ENCODE measurements around the gene CDKN1A.
"Not testable (repeated sequence)": the region's sequence is repeated elsewhere in the genome, so short reads cannot be mapped to it uniquely, and the experiment has no call there.

The CDKN1A gene

GRCh38 chr6:36703081-36703606, 24.6 kb downstream of the CDKN1A start:
- DNase-seq (ENCODE audit: insufficient read length, low spot score) = no peak
- no peak for TF ChIP-seq POLR2A (IDR thresholded peaks at IDR 0.05; ENCODE audit: low read depth, low read length)
- no peak for FAIRE-seq

- FAIRE-seq = no peak
- TF ChIP-seq POLR2A (IDR thresholded peaks at IDR 0.05; ENCODE audit: low read depth, low read length) = no peak
- DNase-seq (ENCODE audit: insufficient read length, low spot score) = no peak
Observed at GRCh38 chr6:36703982-36704381, 25.5 kb downstream of the CDKN1A start.

GRCh38 chr6:36704961-36705577, 26.6 kb downstream of the CDKN1A start:
- FAIRE-seq; DNase-seq (ENCODE audit: insufficient read length, low spot score): not testable (repeated sequence)

- TF ChIP-seq POLR2A (IDR thresholded peaks at IDR 0.05; ENCODE audit: low read depth, low read length) = no peak
- FAIRE-seq = no peak
- no peak for DNase-seq (ENCODE audit: insufficient read length, low spot score)
Observed at GRCh38 chr6:36706339-36706738, 27.8 kb downstream of the CDKN1A start.

- no peak for TF ChIP-seq POLR2A (IDR thresholded peaks at IDR 0.05; ENCODE audit: low read depth, low read length)
- DNase-seq (ENCODE audit: insufficient read length, low spot score) (no peak), FAIRE-seq (no peak)
Observed at GRCh38 chr6:36712816-36713215, 34.3 kb downstream of the CDKN1A start.

GRCh38 chr6:36713846-36714245, 35.3 kb downstream of the CDKN1A start:
- TF ChIP-seq POLR2A (IDR thresholded peaks at IDR 0.05; ENCODE audit: low read depth, low read length) = no peak
- no peak for FAIRE-seq
- DNase-seq (ENCODE audit: insufficient read length, low spot score) = no peak

GRCh38 chr6:36714511-36714910, 36.0 kb downstream of the CDKN1A start:
- TF ChIP-seq POLR2A (IDR thresholded peaks at IDR 0.05; ENCODE audit: low read depth, low read length) = no peak
- no peak for FAIRE-seq
- DNase-seq (ENCODE audit: insufficient read length, low spot score) = no peak

GRCh38 chr6:36715469-36715868, 37.0 kb downstream of the CDKN1A start:
- FAIRE-seq = no peak
- no peak for TF ChIP-seq POLR2A (IDR thresholded peaks at IDR 0.05; ENCODE audit: low read depth, low read length)
- no peak for DNase-seq (ENCODE audit: insufficient read length, low spot score)

GRCh38 chr6:36716476-36717093, 38.1 kb downstream of the CDKN1A start:
- DNase-seq (ENCODE audit: insufficient read length, low spot score) (no peak), FAIRE-seq (no peak)
- no peak for TF ChIP-seq POLR2A (IDR thresholded peaks at IDR 0.05; ENCODE audit: low read depth, low read length)

GRCh38 chr6:36717231-36717825, 38.8 kb downstream of the CDKN1A start:
- FAIRE-seq = no peak
- TF ChIP-seq POLR2A (IDR thresholded peaks at IDR 0.05; ENCODE audit: low read depth, low read length) = no peak

GRCh38 chr6:36717871-36718540, 39.5 kb downstream of the CDKN1A start:
- TF ChIP-seq POLR2A (IDR thresholded peaks at IDR 0.05; ENCODE audit: low read depth, low read length) = no peak
- FAIRE-seq (no peak), DNase-seq (ENCODE audit: insufficient read length, low spot score) (no peak)

More at GRCh38 chr6:36717231-36717825, 38.8 kb downstream of the CDKN1A start:
- no peak for DNase-seq (ENCODE audit: insufficient read length, low spot score)

- no peak for TF ChIP-seq POLR2A (IDR thresholded peaks at IDR 0.05; ENCODE audit: low read depth, low read length)
- FAIRE-seq (no peak), DNase-seq (ENCODE audit: insufficient read length, low spot score) (no peak)
Observed at GRCh38 chr6:36718560-36718959, 40.0 kb downstream of the CDKN1A start.

GRCh38 chr6:36719126-36719525, 40.6 kb downstream of the CDKN1A start:
- FAIRE-seq = no peak
- no peak for TF ChIP-seq POLR2A (IDR thresholded peaks at IDR 0.05; ENCODE audit: low read depth, low read length)
- DNase-seq (ENCODE audit: insufficient read length, low spot score) = no peak
